ENCODE data around the gene TCF3.

- no peak for TF ChIP-seq CTCF (IDR thresholded peaks at IDR 0.05; ENCODE audit: poor library complexity)
- no peak for TF ChIP-seq EZH2 (IDR thresholded peaks at IDR 0.05; ENCODE audit: borderline replicate concordance)
Observed at GRCh38 chr19:1606138-1606651, 46.2 kb downstream of the TCF3 start.

Data from hepatocyte (in vitro differentiated cells).